Bone marrow (tissue), 2 donors: ENCODE results near the gene TMEM269.

Experiments
- DNase-seq, 2 donors: peaks; one replicate each; lab custom pipeline; 2025; lab: John Stamatoyannopoulos, UW

The TMEM269 gene

DNA sequence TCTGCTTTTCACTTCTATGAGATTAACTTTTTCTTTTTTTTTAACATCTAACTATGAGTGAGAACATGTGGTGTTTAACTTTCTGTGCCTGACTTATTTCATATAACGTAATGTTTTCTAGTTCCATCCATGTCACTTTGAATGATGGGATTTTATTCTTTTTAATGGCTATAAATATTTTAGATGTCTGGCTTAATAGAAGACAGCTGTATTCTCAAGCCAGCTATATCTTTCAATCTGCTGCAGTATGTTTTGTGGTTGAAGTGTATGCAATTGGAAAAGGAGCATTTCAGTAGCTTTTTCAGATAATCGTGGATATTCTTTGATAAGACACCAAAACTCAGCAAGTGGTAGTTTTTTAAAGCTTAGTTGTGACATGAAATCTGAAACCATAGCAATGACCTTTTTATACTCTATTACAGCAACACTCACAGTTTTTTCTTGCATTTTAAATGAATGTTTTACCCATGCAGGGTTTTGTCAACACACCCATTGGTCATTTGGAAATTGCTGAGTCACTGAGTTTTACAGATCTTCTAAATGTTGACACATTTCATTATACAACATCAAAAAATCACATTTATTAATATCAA, 38.1 kb downstream of the TMEM269 start:
- no peak for DNase-seq

DNA sequence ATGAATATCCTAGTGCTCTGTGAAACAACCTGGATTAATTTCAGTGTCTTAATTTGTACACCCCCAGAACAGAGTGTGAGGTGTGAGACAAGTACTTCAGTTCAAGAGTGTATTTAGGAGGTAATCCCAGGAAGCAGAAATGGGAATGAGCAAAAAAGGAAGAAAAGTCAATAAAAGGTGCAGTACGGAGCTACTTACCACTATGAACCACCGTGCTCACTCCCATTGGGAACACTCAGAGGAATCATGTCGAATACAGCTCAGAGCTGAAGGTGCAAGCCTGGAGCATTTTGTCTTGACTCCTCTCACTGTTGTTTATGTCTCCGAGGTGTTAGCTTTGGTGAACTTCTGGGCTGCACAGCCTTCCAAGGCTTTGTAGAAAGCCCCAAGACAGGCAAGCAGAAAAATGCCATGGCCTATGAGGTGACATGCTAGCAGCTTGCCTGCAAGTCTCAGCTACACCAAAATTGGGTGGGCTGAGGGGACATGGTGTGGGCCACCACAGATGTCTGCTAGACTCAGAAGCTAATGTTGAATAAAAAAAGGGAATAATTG, 39.8 kb downstream of the TMEM269 start:
- no peak for DNase-seq

DNA sequence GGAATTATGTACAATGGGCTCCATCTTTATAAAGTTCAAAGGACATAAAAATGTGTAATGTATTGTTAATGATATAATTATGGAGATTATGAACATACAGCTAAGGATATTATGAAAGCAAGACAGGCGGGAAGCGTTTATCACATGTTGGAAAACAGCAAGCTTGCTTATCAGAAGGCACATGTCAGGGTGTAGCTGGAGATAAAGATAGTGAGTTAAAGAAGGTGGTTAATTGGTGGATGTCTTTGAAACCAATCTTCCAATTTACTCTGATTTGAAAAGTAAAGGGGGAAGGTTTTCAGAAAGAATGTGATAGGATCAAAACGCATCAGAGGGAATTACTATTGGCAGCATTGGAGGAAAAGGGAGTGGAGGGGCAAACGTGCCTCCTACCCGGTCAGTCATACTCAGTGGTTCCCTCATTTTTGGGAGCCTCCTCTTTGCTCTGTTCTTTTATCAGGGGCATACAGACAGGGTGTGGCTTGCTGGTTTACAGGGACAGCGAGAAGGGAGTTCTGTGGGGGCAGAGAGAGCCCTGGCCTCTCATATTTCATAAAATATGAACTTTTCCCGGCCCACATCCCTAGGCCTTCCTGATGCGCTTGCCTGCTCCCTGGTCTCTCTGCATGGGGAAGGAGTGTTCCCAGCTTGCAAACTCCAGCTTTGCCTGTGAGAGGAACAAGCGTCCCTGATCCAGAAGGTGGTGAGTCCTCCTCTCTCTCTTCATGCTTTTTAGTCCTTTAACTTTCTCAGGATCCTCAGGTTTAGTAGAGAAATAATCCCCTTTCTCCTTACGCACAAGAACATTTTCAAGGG, 40.5 kb downstream of the TMEM269 start:
- DNase-seq = no peak

DNA sequence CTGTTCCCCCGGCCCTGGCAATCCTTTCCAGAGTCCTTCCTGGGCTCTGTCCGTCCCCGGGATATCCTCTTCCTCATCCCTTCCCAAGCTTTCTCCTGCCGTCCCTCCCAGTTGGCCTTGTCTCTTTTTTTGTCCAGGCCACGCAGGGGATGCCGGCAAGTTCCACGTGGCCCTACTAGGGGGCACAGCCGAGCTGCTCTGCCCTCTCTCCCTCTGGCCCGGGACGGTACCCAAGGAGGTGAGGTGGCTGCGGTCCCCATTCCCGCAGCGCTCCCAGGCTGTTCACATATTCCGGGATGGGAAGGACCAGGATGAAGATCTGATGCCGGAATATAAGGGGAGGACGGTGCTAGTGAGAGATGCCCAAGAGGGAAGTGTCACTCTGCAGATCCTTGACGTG, 45.8 kb downstream of the TMEM269 start:
- no peak for DNase-seq

DNA sequence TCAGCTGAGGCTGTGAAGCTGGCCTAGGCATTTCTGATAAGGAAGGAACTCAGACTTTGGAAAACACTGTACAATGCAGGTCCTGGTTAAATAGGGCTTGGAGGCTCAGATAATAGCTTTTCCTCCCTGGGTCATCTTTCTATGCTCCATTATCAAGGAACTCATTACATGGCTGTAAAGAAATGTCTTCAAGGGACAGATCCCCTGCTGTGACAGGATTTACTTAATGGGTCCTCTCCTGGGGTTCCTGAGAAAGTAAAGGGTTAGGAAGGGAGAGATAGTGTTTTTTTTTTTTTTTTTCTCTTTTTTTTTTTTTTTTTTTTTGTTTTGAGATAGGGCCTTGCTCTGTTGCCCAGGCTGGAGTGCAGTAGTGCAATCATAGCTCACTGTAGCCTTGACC, 46.5 kb downstream of the TMEM269 start:
- no peak for DNase-seq

DNA sequence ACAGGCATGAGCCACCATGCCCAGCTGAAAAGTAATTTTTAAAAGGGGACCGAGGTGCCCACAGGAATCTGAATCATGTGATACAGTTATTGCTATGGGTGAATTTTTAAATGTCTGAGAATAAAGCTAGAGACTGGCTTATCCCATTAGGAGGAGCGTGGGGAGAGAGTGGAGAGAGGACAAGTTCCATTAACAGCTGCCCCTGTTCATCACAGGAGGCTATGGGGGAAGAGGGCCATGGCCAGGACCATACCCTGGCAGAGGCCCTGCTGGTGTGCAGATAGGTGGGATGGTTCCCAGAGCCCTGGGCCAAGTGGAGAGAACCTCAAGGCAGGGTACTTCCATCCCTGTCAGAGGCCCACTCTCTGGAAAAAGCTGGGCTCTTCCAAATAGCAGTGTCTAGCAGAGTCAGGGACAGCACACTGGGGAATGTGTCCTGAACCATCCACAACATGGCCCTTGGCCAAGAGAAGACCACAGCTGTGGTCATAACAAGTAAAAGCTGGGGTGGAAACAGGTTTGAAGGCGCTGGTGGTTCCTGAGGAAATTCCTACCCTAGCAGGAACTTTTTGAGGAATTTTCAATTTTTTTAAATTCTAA, 48.0 kb downstream of the TMEM269 start:
- no peak for DNase-seq

DNA sequence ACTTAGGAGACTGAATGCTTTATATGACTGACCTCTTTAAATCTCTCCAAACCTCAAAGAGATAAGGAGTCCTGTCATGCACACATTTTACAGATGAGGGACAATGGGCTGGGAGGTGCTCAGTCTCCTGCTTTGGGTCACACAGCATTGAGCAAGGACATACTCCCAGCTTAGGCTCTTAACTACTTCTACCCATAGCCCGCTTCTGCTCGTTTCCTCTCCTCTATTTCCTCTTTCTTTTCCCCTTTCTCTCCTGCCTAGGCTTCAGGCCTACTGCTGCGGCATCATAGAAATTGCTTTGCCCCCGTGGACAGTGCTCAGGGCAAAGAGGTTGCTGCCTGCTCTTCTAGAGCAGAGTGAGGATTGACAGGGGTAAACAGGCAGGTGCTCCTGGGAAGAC, 49.2 kb downstream of the TMEM269 start:
- DNase-seq = no peak

DNA sequence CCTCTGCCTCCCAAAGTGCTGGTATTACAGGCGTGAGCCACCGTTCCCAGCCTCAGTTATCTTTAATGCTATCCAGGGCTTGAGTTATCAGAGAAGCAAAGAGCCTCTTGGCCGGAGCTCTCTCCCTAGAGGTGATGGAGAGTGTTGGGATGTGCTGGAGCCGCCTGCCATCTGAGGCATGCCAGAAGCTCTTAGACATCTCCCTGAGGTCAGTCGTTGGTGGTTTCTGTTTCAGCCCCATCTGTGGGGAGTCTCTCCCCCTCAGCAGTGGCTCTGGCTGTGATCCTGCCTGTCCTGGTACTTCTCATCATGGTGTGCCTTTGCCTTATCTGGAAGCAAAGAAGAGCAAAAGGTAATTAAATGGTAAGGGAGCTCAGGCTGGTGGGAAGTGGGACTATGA, 50.0 kb downstream of the TMEM269 start:
- no peak for DNase-seq

DNA sequence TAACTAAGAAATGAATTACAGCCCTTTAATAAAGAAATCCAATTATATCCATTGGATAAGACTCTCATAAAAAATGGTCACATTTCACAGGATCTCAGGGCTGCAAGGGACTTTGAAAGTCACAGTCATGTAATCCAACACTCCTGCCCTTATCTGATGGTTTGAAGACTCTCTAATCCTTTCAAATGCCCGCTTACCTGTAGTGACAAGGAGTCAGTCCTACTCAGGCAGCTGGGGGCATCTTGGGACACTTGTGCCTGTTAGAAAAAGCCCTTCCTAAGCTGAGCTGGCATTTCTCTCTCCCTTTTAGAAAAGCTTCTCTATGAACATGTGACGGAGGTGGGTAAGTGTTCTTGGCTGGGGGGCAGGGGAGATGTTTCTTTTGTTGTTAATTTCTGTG, 50.6 kb downstream of the TMEM269 start:
- DNase-seq = no peak

DNA sequence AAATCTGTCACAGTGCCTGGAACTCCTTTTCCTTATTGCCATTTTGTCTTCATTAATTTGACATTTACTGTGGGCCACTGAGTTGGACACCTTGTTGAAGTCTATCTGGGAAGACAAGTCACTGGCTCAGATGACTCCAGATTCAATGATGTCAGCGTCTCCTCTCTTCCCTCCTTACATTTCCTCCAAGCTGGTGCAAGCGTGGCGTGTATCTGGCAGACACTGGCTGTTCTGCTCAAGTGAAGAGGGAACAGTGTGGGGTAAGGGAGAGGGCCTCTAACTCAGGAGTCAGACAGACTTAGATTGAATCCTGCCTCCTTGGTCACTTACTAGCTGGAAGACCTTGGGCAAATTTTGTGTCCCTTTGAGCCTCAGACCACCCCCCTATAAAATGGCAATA, 52.9 kb downstream of the TMEM269 start:
- no peak for DNase-seq

DNA sequence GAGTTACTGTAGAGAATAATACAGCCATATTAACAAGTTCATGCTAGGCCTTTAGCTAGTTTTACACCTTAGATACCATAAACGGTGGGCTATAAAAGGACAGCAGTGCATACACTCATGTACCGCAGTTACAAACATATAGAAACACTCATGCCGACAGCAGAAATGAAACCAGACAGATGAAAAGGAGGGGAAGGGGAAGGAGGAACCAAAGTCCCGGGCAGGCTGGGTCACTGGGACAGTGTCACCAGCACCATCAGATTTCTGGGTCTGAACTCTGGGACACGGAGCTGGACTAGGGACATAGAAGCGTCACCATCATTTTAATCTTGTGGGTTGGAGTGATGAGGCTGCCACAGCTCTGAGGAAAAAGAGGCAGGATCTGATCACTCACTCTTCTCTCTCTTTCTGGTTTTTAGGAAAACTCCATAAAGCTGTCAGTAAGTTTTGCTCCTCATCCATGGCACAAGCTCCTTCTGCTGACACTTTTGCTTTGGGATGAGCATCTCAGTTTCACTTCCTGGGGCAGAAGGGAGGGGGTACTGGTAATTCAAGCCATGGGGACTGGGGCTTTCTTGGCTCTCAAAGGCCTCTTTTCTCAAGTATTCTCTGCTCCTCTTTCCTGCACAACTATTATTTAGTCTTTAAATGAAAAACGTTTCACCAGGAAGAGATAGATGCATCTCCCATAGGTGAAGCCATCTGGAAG, 53.8 kb downstream of the TMEM269 start:
- no peak for DNase-seq

DNA sequence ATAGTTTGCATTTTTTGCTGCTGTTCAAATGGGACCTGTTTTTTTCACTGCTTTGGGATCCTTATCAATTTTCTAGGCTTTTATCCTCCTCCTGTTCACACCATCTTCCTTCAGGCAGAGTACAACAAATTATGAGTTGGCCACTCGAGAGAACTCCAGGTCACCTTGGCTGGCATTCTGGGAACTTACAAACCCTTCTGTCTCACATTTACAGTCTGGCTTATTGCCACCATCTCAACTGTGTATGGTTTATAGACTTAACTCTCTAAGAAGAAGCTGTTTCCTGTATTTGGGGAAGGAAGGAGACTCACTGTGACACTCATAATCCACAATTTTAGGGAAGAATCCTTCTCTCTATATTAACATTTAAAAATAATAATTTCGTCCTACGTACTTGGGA, 56.2 kb downstream of the TMEM269 start:
- no peak for DNase-seq

DNA sequence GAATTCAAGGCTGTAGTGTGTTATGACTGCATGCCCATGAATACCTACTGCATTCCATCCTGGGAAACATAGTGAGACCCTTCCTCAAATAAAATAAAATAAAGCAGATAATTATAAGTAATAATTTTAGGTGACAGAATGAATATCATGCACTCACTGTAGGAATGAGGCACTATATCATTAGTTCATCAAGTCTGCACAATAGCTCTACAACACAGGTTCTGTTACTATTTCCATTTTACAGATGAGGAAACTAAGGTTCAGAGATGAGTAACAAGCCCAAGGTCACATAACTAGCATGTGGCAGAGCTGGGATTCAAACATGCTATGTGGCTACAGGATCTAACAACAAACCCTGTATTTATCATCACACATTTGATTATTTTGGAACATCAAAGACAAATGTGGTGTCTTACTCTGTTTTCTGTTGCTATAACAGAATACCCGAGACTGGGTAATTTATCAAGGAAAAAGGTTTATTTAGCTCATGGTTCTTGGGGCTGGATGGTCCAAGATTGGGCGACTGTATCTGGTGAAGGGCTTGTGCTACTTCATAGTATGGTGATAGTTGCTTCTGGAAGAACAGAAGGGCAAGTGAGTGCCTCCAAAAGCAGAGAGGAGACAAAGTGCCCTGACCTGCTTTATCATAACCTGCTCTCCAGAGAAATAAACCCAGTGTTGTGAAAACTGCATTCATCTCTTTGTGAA, 56.8 kb downstream of the TMEM269 start:
- no peak for DNase-seq

DNA sequence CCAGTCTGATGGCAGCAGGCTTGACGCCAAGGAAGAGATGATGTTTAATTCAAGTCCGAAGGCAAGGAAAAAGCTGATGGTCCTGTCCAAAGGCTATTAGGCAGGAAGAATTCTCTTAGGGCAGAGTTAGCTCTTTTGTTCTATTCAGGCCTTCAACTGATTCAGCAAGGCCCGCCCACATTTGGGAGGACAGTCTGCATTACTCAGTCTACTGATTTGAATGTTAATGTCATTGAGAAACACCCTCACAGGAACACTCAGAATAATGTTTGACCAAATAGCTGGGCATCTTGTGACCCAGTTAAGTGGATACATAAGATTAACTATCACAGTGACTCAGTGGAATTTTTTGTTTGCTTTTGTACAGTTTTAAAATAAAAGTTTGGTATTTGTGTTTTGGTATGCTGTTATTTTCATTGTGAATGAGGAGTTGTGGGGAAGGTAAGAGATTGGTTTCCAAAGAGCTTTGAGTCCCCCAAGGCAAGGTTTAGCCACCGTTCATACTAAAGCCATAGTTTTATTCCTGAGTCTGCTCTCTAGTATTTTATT, 59.9 kb downstream of the TMEM269 start:
- no peak for DNase-seq

DNA sequence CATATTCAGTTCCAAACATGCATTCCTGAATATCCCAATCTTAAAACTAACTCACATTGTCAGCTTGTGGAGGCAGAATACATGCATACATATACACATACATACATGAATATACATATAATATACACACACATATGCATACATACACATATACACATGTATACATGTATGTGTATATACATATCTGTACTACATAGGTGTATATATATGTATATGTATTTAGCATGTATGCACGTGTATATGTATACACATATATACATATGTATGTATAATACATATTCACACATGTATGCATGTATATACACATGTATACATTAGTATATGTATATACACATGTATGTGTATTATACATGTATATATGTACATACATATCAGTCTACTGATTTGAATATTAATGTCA, 60.4 kb downstream of the TMEM269 start:
- no peak for DNase-seq

DNA sequence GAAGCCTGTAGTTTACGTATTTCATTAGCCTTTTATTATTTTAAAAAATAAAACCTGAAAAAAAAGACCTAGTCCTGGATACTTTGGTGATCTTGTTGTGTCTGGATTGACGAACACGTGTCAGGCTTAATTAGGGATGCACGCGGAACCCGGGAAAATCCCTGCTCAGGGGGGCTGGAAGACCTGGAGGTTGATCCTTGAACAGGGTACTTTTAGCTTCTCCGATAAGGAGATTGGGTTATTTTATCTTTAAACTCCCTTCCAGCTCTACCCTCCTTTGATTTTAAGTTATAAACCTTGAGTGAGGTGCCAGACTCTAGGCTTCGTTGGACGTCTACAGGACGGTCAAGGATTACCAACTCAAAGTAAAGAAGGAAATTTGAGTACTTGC, 61.1 kb downstream of the TMEM269 start:
- no peak for DNase-seq

DNA sequence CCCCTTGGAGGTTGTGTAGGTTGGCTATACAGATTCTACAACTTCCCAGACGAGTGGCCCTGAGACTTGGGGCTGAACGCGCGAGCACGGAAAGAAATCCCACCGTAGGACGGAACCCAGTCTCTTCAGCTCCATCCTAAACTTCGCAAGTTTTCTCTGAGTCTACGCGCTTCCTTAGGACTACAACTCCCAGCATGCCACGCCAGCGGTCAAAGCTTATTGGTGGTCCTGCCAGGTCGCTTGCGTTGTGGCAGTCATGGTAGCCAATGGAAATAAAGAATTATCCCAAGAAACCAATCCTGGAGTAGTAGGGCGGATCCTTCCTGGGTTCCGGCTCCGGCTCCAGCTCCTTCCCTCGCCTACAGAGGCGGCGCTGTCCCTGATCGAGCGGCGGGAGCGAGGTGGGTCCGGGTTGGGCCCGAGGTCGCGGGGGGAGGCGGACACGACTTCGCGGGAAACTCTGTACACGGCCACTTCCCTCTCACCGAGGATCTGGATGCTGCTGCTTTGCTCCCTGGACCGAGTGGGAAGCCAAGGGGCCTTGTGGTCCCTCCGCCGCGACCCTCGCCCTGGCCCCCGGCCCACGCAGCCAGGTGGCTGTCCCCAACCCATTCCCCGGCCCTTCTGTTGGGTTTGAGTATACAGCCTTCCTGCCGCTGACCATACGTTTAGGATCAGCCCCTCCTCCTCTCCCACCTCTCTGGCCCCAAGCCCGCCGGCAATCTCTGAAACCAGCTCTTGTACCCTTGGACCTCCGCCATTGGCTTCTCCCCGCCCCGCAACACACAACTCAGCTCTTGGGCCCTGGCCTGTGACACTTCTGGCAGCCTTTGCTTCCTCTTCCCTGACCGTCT, 61.7 kb downstream of the TMEM269 start, which contains the start of gene ZNF691:
ZNF691 (plus strand) TSS at position 357 of the 854 bp plus-strand sequence. CDS start 3,046 bp downstream, outside the sequence.
- DNase-seq = peak; percentile 61 to 97

DNA sequence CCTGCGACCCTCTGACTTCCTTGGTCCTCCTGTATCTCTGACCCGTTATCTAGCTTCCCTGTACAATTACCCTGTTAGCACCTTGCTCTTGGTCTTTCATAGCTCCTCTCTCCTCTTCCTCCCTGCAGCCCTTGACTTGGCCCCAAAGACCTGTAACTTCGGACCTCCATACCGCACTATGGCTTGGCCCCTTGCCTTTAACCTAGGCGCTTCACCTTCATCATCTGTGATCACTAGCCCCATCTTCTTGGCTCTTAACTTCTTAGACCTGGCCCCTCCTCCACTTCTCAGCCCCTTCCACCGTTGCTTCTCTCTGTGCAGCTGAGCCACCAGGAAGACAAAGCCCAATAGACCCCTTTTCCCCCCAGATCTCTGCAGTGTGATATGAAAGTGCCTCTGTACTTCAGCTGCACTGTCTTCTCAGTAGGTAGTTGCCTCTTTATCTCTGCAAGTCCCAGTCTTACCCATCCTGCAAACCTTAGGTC, 62.4 kb downstream of the TMEM269 start:
- no peak for DNase-seq

DNA sequence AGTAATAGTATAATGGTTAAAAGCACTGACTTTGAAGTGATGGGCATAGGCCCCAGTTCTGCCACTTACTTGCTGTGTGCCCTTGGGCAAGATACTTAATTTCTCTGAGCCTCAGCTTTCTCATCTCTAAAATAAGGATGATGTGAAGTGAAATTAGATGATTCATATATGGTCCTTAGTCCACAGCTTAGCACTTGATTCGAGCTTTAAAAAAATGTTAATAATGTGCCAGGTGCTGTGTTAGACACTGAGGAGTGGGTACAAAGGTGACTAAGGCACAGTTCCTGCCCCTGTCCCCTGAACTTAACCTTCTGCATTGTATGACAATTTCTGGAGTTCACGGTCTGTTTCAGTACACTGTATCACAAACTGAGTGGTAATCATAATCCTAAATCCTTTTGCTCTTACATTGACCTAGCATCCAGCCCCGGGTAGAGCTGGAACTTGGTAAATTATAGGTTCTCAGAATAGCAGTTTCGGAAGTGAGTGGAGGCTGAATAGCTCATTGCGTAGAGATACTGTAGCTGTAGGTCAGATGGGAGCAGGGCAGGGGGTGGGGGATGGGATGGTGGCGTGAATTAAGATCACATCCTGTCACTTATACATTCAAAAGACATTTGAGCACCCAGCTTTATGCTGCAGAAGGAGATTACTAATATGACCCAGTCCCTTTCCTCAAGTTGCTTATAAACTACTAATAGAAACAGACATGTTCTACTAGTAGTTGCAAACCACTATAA, 63.1 kb downstream of the TMEM269 start:
- DNase-seq = no peak
